Stimulated activated CD8-positive, alpha-beta memory T cell treated with anti-CD3 and anti-CD28 coated beads, Interleukin-12 subunit alpha, Interleukin-12 subunit beta, amount 100 ng/mL, for 24 hours (primary cell): Measurements from ENCODE around the gene SHC4.
"Not testable (repeated sequence)": the region's sequence is repeated elsewhere in the genome, so short reads cannot be mapped to it uniquely, and the experiment has no call there.

Source experiments
- DNase-seq: peaks from one replicate; pipeline ENCODE4 v3.0.0-alpha.2; 2020; ENCODE audit errors: extremely low read depth

SHC4 gene

GRCh38 chr15:48796930-48797329 lies 166.8 kb downstream of the SHC4 start:
- DNase-seq = no peak

GRCh38 chr15:48796521-48796920 lies 167.2 kb downstream of the SHC4 start:
- DNase-seq = no peak

- no peak for DNase-seq
These were observed 167.8 kb downstream of the SHC4 start for GRCh38 chr15:48795901-48796300.

- no peak for DNase-seq
These were observed 169.0 kb downstream of the SHC4 start for GRCh38 chr15:48794697-48795134.

GRCh38 chr15:48792408-48792807 lies 171.3 kb downstream of the SHC4 start:
- no peak for DNase-seq

- not testable (repeated sequence) for DNase-seq
These were observed 173.1 kb downstream of the SHC4 start for GRCh38 chr15:48790466-48791115.

GRCh38 chr15:48785712-48786111 lies 178.0 kb downstream of the SHC4 start:
- no peak for DNase-seq

GRCh38 chr15:48785195-48785594 lies 178.5 kb downstream of the SHC4 start:
- no peak for DNase-seq

GRCh38 chr15:48784756-48785155 lies 179.0 kb downstream of the SHC4 start:
- no peak for DNase-seq

- DNase-seq = no peak
These were observed 180.8 kb downstream of the SHC4 start for GRCh38 chr15:48782911-48783310.

- no peak for DNase-seq
These were observed 182.1 kb downstream of the SHC4 start for GRCh38 chr15:48781481-48782081.

- DNase-seq = no peak
These were observed 182.7 kb downstream of the SHC4 start for GRCh38 chr15:48781017-48781416.

GRCh38 chr15:48778331-48778730 lies 185.4 kb downstream of the SHC4 start:
- no peak for DNase-seq

- DNase-seq = no peak
These were observed 185.9 kb downstream of the SHC4 start for GRCh38 chr15:48777645-48778330.

GRCh38 chr15:48775546-48775945 lies 188.2 kb downstream of the SHC4 start:
- DNase-seq = no peak

- DNase-seq = no peak
These were observed 189.2 kb downstream of the SHC4 start for GRCh38 chr15:48774484-48774883.
